PFSK-1 (cell line): ENCODE data around the gene ECHS1.

Experiments used
- POLR2AphosphoS5 ChIP-seq: IDR thresholded peaks from 2 replicates; pipeline ENCODE4 v1.6.1; 2012; ENCODE audit warnings: low read depth, mild to moderate bottlenecking, control low read depth, low read length, moderate library complexity
- TAF1 ChIP-seq: IDR thresholded peaks from 2 replicates; pipeline ENCODE4 v1.6.1; 2012; ENCODE audit warnings: low read length, control low read depth, borderline replicate concordance; ENCODE audit not compliant: insufficient read depth
- TF ChIP-seq, protein P1 (sequence below), 2 experiments: IDR thresholded peaks; 2 replicates each; pipeline versions ENCODE4 v1.6.1 to v1.8.0; 2011 to 2012; ENCODE audit warnings: low read depth in 2 of 2, low read length in 2 of 2, control low read depth in 1 of 2, inconsistent platforms in 1 of 2, mild to moderate bottlenecking in 1 of 2, moderate library complexity in 1 of 2; ENCODE audit not compliant: insufficient read depth in 1 of 2

DNA sequence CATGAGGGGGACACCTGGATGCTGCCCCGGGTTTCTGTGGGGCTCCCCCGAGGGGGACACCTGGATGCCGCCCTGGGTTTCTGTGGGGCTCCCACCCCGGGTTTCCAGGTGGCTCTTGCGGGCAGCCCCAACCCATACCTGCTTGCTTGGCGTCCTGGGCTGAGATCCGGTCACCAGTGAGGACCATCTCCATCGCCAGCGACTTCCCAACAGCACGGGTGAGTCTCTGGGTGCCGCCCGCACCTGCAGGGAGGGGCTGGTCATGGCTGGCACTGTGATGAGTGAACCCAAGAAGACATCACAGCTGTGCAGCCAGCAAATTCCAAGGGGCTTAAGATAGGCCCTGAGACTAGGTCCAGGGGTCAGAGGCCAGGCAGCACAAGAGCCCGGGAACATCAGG lies 6.4 kb downstream of the ECHS1 start:
- TF ChIP-seq, protein P1, sequence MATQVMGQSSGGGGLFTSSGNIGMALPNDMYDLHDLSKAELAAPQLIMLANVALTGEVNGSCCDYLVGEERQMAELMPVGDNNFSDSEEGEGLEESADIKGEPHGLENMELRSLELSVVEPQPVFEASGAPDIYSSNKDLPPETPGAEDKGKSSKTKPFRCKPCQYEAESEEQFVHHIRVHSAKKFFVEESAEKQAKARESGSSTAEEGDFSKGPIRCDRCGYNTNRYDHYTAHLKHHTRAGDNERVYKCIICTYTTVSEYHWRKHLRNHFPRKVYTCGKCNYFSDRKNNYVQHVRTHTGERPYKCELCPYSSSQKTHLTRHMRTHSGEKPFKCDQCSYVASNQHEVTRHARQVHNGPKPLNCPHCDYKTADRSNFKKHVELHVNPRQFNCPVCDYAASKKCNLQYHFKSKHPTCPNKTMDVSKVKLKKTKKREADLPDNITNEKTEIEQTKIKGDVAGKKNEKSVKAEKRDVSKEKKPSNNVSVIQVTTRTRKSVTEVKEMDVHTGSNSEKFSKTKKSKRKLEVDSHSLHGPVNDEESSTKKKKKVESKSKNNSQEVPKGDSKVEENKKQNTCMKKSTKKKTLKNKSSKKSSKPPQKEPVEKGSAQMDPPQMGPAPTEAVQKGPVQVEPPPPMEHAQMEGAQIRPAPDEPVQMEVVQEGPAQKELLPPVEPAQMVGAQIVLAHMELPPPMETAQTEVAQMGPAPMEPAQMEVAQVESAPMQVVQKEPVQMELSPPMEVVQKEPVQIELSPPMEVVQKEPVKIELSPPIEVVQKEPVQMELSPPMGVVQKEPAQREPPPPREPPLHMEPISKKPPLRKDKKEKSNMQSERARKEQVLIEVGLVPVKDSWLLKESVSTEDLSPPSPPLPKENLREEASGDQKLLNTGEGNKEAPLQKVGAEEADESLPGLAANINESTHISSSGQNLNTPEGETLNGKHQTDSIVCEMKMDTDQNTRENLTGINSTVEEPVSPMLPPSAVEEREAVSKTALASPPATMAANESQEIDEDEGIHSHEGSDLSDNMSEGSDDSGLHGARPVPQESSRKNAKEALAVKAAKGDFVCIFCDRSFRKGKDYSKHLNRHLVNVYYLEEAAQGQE (IDR thresholded peaks at IDR 0.05; ENCODE audit: insufficient read depth in 1 of 2, low read depth in 2 of 2, low read length in 2 of 2), result no peak
- TF ChIP-seq POLR2AphosphoS5 (no peak), TAF1 (no peak)
